ENCODE measurements around the gene CHP2. TPM values are rescaled to one million over a fixed set of nuclear protein-coding genes. Genes with fewer than 3 reads are reported as not detected.
"Not testable (repeated sequence)": the region's sequence is repeated elsewhere in the genome, so short reads cannot be mapped to it uniquely, and the experiment has no call there.

Gene CHP2
- total and polyA plus RNA-seq, 8 donors = 0.10 to 0.35 (median 0.20) TPM; not detected in 1

- no peak overlapping the region for H3K27ac ChIP-seq
- H3K36me3 ChIP-seq = no peaks in the 10 kb centered on the region
- ATAC-seq (no peak), DNase-seq (no peak)
- intact Hi-C loops (cut with DNase I) = no loop called here
- peaks cover 0 to 40% of the 10 kb centered on the region in 2 donors for H3K27me3 ChIP-seq
- H3K4me1 ChIP-seq = no peaks in the 10 kb centered on the region
- H3K9me3 ChIP-seq = no peaks in the 10 kb centered on the region
- no peak overlapping the region for H3K4me3 ChIP-seq
- no peak for TF ChIP-seq CTCF (IDR thresholded peaks at IDR 0.05)
Observed at GRCh38 chr16:23742766-23743165, 12.1 kb upstream of the CHP2 start.

DNA sequence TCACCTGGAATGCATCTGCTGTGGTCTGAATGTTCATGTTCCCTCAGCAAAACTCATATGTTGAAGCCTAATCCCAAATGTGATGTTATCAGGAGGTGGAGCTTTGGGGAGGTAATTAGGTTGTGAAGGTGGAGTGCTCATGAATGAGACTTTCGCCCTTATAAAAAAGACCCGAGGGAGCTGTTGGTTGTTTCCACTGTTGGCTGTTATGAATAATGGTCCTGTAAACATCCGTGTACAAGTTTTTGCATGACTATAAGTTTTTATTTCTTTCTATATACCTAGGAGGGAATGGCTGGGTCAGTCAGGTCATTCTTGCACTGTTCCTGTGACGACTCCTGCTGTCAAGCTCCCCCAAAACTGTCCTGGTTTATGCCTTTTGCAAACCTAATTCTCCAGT is 9.6 kb upstream of the CHP2 start:
- intact Hi-C loops (cut with DNase I) = no loop called here
- Histone ChIP-seq H3K4me1 (no peaks in the 10 kb centered on the region), H3K36me3 (no peaks in the 10 kb centered on the region), H3K4me3 (no peak overlapping the region), H3K27me3 (peaks cover 0 to 46% of the 10 kb centered on the region in 2 donors), H3K9me3 (no peaks in the 10 kb centered on the region), H3K27ac (no peak overlapping the region)
- DNase-seq = no peak
- TF ChIP-seq CTCF (IDR thresholded peaks at IDR 0.05) = no peak
- ATAC-seq = no peak

GRCh38 chr16:23748630-23749029 is 6.2 kb upstream of the CHP2 start:
- Histone ChIP-seq H3K4me1 (no peaks in the 10 kb centered on the region), H3K9me3 (no peaks in the 10 kb centered on the region), H3K27ac (no peak overlapping the region), H3K36me3 (no peaks in the 10 kb centered on the region), H3K27me3 (peaks cover 0 to 50% of the 10 kb centered on the region in 2 donors), H3K4me3 (no peak overlapping the region)
- DNase-seq (no peak), ATAC-seq (no peak)
- intact Hi-C loops (cut with DNase I) = no loop called here
- TF ChIP-seq CTCF (IDR thresholded peaks at IDR 0.05) = no peak

- intact Hi-C loops (cut with DNase I); H3K4me3 ChIP-seq; H3K9me3 ChIP-seq; H3K27ac ChIP-seq; H3K4me1 ChIP-seq; DNase-seq; ATAC-seq; H3K36me3 ChIP-seq: not testable (repeated sequence)
- peaks cover 21 to 59% of the 10 kb centered on the region in 2 donors for H3K27me3 ChIP-seq
Observed at GRCh38 chr16:23751053-23751452, 3.8 kb upstream of the CHP2 start.

DNA sequence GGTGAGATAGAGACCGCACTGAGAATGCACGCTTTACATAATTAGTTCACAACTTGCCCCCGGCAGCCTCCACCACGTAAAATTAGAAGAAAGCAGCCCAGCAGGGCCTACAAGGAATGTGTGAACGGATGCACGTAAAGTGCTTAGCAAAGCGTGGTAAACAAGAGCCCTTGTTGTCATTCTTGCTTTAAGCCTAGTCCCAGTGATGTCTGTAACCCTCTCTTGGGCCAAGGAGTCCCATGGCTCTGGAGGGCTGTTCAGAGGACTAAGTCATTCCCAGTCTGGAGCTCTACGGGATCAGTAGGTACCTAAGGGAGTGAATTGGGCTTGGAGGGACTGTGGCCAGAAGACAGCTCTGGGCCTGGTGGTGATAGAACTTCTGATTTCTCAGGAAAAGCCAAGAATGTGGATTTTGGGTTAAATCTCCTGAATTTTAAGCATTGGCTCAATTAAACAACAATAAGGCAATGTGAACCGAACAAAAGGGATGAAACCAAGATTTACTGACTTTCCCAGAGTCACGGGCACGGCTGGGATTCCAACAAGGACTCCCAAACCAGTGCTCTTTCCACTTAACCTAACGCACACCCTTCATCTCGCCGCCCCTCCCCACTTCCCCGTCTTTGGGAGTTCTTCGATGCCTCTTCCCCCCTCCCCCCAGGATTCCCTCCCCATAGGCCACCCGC is 775 bp upstream of the CHP2 start:
- Histone ChIP-seq H3K27me3 (peaks cover 21 to 71% of the 10 kb centered on the region in 2 donors), H3K9me3 (no peaks in the 10 kb centered on the region), H3K27ac (no peak overlapping the region), H3K36me3 (no peaks in the 10 kb centered on the region), H3K4me3 (no peak overlapping the region), H3K4me1 (peaks cover 0 to 9% of the 10 kb centered on the region in 2 donors)
- no peak for DNase-seq
- intact Hi-C loops (cut with DNase I) = no loop called here
- no peak for ATAC-seq
- TF ChIP-seq CTCF (IDR thresholded peaks at IDR 0.05) = no peak

DNA sequence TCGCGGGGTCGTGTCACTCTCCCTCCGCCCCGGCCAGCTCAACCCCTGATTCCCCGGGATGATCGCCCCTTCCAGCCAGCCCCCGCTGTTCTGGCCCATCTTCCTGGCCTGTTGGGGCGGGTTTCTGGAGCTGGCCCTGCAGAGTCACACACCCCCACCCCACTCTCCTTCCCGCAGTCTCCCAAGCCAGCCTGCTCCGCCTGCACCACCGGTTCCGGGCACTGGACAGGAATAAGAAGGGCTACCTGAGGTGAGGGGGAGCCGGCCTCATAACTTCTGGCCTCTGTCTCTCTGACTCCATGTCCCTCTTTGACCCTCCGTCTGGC is 621 bp downstream of the CHP2 start:
- peaks cover 0 to 9% of the 10 kb centered on the region in 2 donors for H3K4me1 ChIP-seq
- ATAC-seq = no peak
- peaks cover 21 to 81% of the 10 kb centered on the region in 2 donors for H3K27me3 ChIP-seq
- intact Hi-C loops (cut with DNase I) = no loop called here
- H3K9me3 ChIP-seq = no peaks in the 10 kb centered on the region
- no peak overlapping the region for H3K27ac ChIP-seq
- no peaks in the 10 kb centered on the region for H3K36me3 ChIP-seq
- no peak for DNase-seq
- no peak for TF ChIP-seq CTCF (IDR thresholded peaks at IDR 0.05)
- H3K4me3 ChIP-seq = no peak overlapping the region

Data from left lung (tissue), 10 donors.